Activated CD4-positive, alpha-beta T cell treated with anti-CD3 and anti-CD28 coated beads, Interleukin-2, amount 10 ng/mL, durations not matched to agents 7 days and 5 days (primary cell): ENCODE results near the gene TNNT2. TPM values are rescaled to one million over a fixed set of nuclear protein-coding genes. Genes with fewer than 3 reads are reported as not detected.

Experiments used
- CTCF ChIA-PET: fragments of 350-600 bp; sonication (Branson Sonifier 250); formaldehyde crosslinking; loops from one replicate; lab custom pipeline; 2021; ENCODE audit warnings: antibody characterized with exemption; lab: Charles Lee
- POLR2A ChIA-PET: fragments of 350-600 bp; sonication (Branson Sonifier 250); formaldehyde crosslinking; loops from one replicate; lab custom pipeline; 2021; ENCODE audit warnings: antibody characterized with exemption; lab: Charles Lee
- DNase-seq: peaks from one replicate; pipeline ENCODE4 v3.0.0-alpha.2; 2020
- H3K27ac Mint-ChIP-seq: one replicate; pipeline ENCODE4 v1.8.0; 2021; ENCODE audit warnings: mild to moderate bottlenecking, moderate library complexity, mixed read lengths
- H3K27me3 Mint-ChIP-seq: one replicate; pipeline ENCODE4 v1.8.0; 2021; ENCODE audit warnings: mixed read lengths
- H3K36me3 Mint-ChIP-seq: one replicate; pipeline ENCODE4 v1.8.0; 2021; ENCODE audit warnings: low read depth, mixed read lengths
- H3K4me1 Mint-ChIP-seq: one replicate; pipeline ENCODE4 v1.8.0; 2021; ENCODE audit warnings: mixed read lengths
- H3K4me3 Mint-ChIP-seq: one replicate; pipeline ENCODE4 v1.8.0; 2021; ENCODE audit warnings: mild to moderate bottlenecking, moderate library complexity, mixed read lengths
- H3K9me3 Mint-ChIP-seq: one replicate; pipeline ENCODE4 v1.8.0; 2021; ENCODE audit warnings: mixed read lengths
- total RNA-seq, 2 experiments: library from RNA; stranded (reverse); gene quantifications; one replicate each; pipeline ENCODE4 v1.2.3, GENCODE V29; 2021

TNNT2 gene
- total RNA-seq, 2 experiments from 2014 or later = not detected

- POLR2A ChIA-PET = no interaction called here
- Mint-ChIP-seq H3K4me3 (no peak overlapping the region), H3K27ac (no peak overlapping the region), H3K4me1 (no peaks in the 10 kb centered on the region), H3K27me3 (peaks cover 2% of the 10 kb centered on the region), H3K36me3 (no peaks in the 10 kb centered on the region), H3K9me3 (no peaks in the 10 kb centered on the region)
- CTCF ChIA-PET = interaction anchor here (1.2 kb wide), 1 partner anchor 11 kb away, joined by 3 read pairs; no protein-coding TSS in a partner anchor
- DNase-seq = no peak
Observed at GRCh38 chr1:201357636-201358348, 19.7 kb downstream of the TNNT2 start.

- Mint-ChIP-seq H3K4me3 (no peak overlapping the region), H3K27me3 (peaks cover 1% of the 10 kb centered on the region), H3K27ac (no peak overlapping the region), H3K4me1 (no peaks in the 10 kb centered on the region), H3K9me3 (no peaks in the 10 kb centered on the region), H3K36me3 (no peaks in the 10 kb centered on the region)
- DNase-seq = no peak
- ChIA-PET POLR2A (no interaction called here), CTCF (no interaction called here)
Observed at GRCh38 chr1:201357211-201357610, 20.3 kb downstream of the TNNT2 start.

GRCh38 chr1:201356701-201357100, 20.8 kb downstream of the TNNT2 start:
- no peak for DNase-seq
- no peak overlapping the region for H3K4me3 Mint-ChIP-seq
- no peak overlapping the region for H3K27ac Mint-ChIP-seq
- no peaks in the 10 kb centered on the region for H3K36me3 Mint-ChIP-seq
- CTCF ChIA-PET = no interaction called here
- no peaks in the 10 kb centered on the region for H3K9me3 Mint-ChIP-seq
- no peaks in the 10 kb centered on the region for H3K4me1 Mint-ChIP-seq
- peaks cover 2% of the 10 kb centered on the region for H3K27me3 Mint-ChIP-seq
- POLR2A ChIA-PET = no interaction called here

GRCh38 chr1:201356236-201356635, 21.2 kb downstream of the TNNT2 start:
- H3K36me3 Mint-ChIP-seq = no peaks in the 10 kb centered on the region
- POLR2A ChIA-PET = no interaction called here
- CTCF ChIA-PET = no interaction called here
- no peak overlapping the region for H3K27ac Mint-ChIP-seq
- H3K27me3 Mint-ChIP-seq = peaks cover 2% of the 10 kb centered on the region
- no peak for DNase-seq
- H3K9me3 Mint-ChIP-seq = no peaks in the 10 kb centered on the region
- no peaks in the 10 kb centered on the region for H3K4me1 Mint-ChIP-seq
- no peak overlapping the region for H3K4me3 Mint-ChIP-seq

GRCh38 chr1:201355471-201355870, 22.0 kb downstream of the TNNT2 start:
- ChIA-PET CTCF (no interaction called here), POLR2A (no interaction called here)
- H3K27ac Mint-ChIP-seq = no peak overlapping the region
- DNase-seq = no peak
- H3K9me3 Mint-ChIP-seq = no peaks in the 10 kb centered on the region
- H3K27me3 Mint-ChIP-seq = peaks cover 2% of the 10 kb centered on the region
- no peaks in the 10 kb centered on the region for H3K36me3 Mint-ChIP-seq
- H3K4me1 Mint-ChIP-seq = no peaks in the 10 kb centered on the region
- no peak overlapping the region for H3K4me3 Mint-ChIP-seq

GRCh38 chr1:201354901-201355295, 22.6 kb downstream of the TNNT2 start:
- Mint-ChIP-seq H3K4me1 (no peaks in the 10 kb centered on the region), H3K27me3 (peaks cover 2% of the 10 kb centered on the region), H3K4me3 (no peak overlapping the region), H3K9me3 (no peaks in the 10 kb centered on the region), H3K27ac (no peak overlapping the region), H3K36me3 (no peaks in the 10 kb centered on the region)
- no peak for DNase-seq
- POLR2A ChIA-PET = no interaction called here
- CTCF ChIA-PET = no interaction called here

GRCh38 chr1:201354151-201354900, 23.2 kb downstream of the TNNT2 start:
- H3K9me3 Mint-ChIP-seq = no peaks in the 10 kb centered on the region
- no peaks in the 10 kb centered on the region for H3K36me3 Mint-ChIP-seq
- no peak overlapping the region for H3K27ac Mint-ChIP-seq
- no peak for DNase-seq
- CTCF ChIA-PET = interaction anchor here (1.2 kb wide), 1 partner anchor 10 kb away, joined by 3 read pairs; no protein-coding TSS in a partner anchor
- peaks cover 2% of the 10 kb centered on the region for H3K27me3 Mint-ChIP-seq
- POLR2A ChIA-PET = no interaction called here
- H3K4me3 Mint-ChIP-seq = no peak overlapping the region
- H3K4me1 Mint-ChIP-seq = no peaks in the 10 kb centered on the region

GRCh38 chr1:201353186-201353940, 24.1 kb downstream of the TNNT2 start:
- ChIA-PET POLR2A (no interaction called here), CTCF (interaction anchor here (1.2 kb wide), 1 partner anchor 11 kb away, joined by 3 read pairs; no protein-coding TSS in a partner anchor)
- no peak overlapping the region for H3K27ac Mint-ChIP-seq
- H3K27me3 Mint-ChIP-seq = peaks cover 2% of the 10 kb centered on the region
- no peaks in the 10 kb centered on the region for H3K4me1 Mint-ChIP-seq
- H3K36me3 Mint-ChIP-seq = no peaks in the 10 kb centered on the region
- no peak overlapping the region for H3K4me3 Mint-ChIP-seq
- H3K9me3 Mint-ChIP-seq = no peaks in the 10 kb centered on the region
- no peak for DNase-seq

- Mint-ChIP-seq H3K36me3 (no peaks in the 10 kb centered on the region), H3K4me1 (no peaks in the 10 kb centered on the region), H3K27ac (no peak overlapping the region), H3K27me3 (peaks cover 5% of the 10 kb centered on the region), H3K4me3 (no peak overlapping the region), H3K9me3 (no peaks in the 10 kb centered on the region)
- ChIA-PET CTCF (no interaction called here), POLR2A (no interaction called here)
- no peak for DNase-seq
Observed at GRCh38 chr1:201351617-201352016, 25.9 kb downstream of the TNNT2 start.

- H3K36me3 Mint-ChIP-seq = no peaks in the 10 kb centered on the region
- H3K27me3 Mint-ChIP-seq = peaks cover 5% of the 10 kb centered on the region
- no peak overlapping the region for H3K4me3 Mint-ChIP-seq
- DNase-seq = no peak
- H3K4me1 Mint-ChIP-seq = no peaks in the 10 kb centered on the region
- POLR2A ChIA-PET = no interaction called here
- no peak overlapping the region for H3K27ac Mint-ChIP-seq
- CTCF ChIA-PET = no interaction called here
- H3K9me3 Mint-ChIP-seq = no peaks in the 10 kb centered on the region
Observed at GRCh38 chr1:201350884-201351283, 26.6 kb downstream of the TNNT2 start.

- no peaks in the 10 kb centered on the region for H3K36me3 Mint-ChIP-seq
- H3K9me3 Mint-ChIP-seq = no peaks in the 10 kb centered on the region
- H3K4me1 Mint-ChIP-seq = no peaks in the 10 kb centered on the region
- ChIA-PET POLR2A (no interaction called here), CTCF (no interaction called here)
- no peak for DNase-seq
- H3K4me3 Mint-ChIP-seq = no peak overlapping the region
- H3K27ac Mint-ChIP-seq = no peak overlapping the region
- peaks cover 5% of the 10 kb centered on the region for H3K27me3 Mint-ChIP-seq
Observed at GRCh38 chr1:201350361-201350725, 27.1 kb downstream of the TNNT2 start.

- H3K4me1 Mint-ChIP-seq = no peaks in the 10 kb centered on the region
- CTCF ChIA-PET = no interaction called here
- peaks cover 5% of the 10 kb centered on the region for H3K27me3 Mint-ChIP-seq
- DNase-seq = no peak
- no peak overlapping the region for H3K27ac Mint-ChIP-seq
- POLR2A ChIA-PET = no interaction called here
- H3K4me3 Mint-ChIP-seq = no peak overlapping the region
- H3K9me3 Mint-ChIP-seq = no peaks in the 10 kb centered on the region
- no peaks in the 10 kb centered on the region for H3K36me3 Mint-ChIP-seq
Observed at GRCh38 chr1:201349092-201349491, 28.4 kb downstream of the TNNT2 start.

- ChIA-PET CTCF (interaction anchor here (0.8 to 1.0 kb wide), 2 partner anchors 41 to 186 kb away, joined by 3 read pairs; no protein-coding TSS in a partner anchor), POLR2A (no interaction called here)
- Mint-ChIP-seq H3K4me3 (no peak overlapping the region), H3K27me3 (peaks cover 5% of the 10 kb centered on the region), H3K4me1 (no peaks in the 10 kb centered on the region), H3K36me3 (no peaks in the 10 kb centered on the region), H3K27ac (no peak overlapping the region), H3K9me3 (no peaks in the 10 kb centered on the region)
- DNase-seq = peak; percentile 37
Observed at GRCh38 chr1:201348211-201348566, 29.3 kb downstream of the TNNT2 start.
